Activated CD8-positive, alpha-beta T cell treated with anti-CD3 and anti-CD28 coated beads for 36 hours (primary cell): ENCODE measurements around the gene SERPIND1. TPM values are rescaled to one million over a fixed set of nuclear protein-coding genes. Genes with fewer than 3 reads are reported as not detected.
"Not testable (repeated sequence)": the region's sequence is repeated elsewhere in the genome, so short reads cannot be mapped to it uniquely, and the experiment has no call there.

Experiments used
- ATAC-seq: fragments of 200-7000 bp; cut with Tn5 transposase; one replicate; pipeline ENCODE4 v1.10.0; 2021; ENCODE audit warnings: mild to moderate bottlenecking, moderate library complexity
- CTCF ChIA-PET: fragments of 350-600 bp; sonication (Branson Sonifier 250); formaldehyde crosslinking; loops from one replicate; lab custom pipeline; 2021; ENCODE audit warnings: antibody characterized with exemption; lab: Charles Lee
- POLR2A ChIA-PET: fragments of 350-600 bp; sonication (Branson Sonifier 250); formaldehyde crosslinking; loops from one replicate; lab custom pipeline; 2021; ENCODE audit warnings: antibody characterized with exemption; lab: Charles Lee
- DNase-seq: peaks from one replicate; pipeline ENCODE4 v3.0.0-alpha.2; 2020
- H3K27ac Mint-ChIP-seq: one replicate; pipeline ENCODE4 v1.8.0; 2021; ENCODE audit warnings: mild to moderate bottlenecking, mixed read lengths
- H3K27me3 Mint-ChIP-seq: one replicate; pipeline ENCODE4 v1.8.0; 2021; ENCODE audit warnings: mixed read lengths
- H3K36me3 Mint-ChIP-seq: one replicate; pipeline ENCODE4 v1.8.0; 2021; ENCODE audit warnings: low read depth, mixed read lengths
- H3K4me1 Mint-ChIP-seq: one replicate; pipeline ENCODE4 v1.8.0; 2021; ENCODE audit warnings: low read depth, mixed read lengths
- H3K4me3 Mint-ChIP-seq: one replicate; pipeline ENCODE4 v1.8.0; 2021; ENCODE audit warnings: mild to moderate bottlenecking, moderate library complexity, mixed read lengths
- H3K9me3 Mint-ChIP-seq: one replicate; pipeline ENCODE4 v1.8.0; 2021; ENCODE audit warnings: mixed read lengths
- CTCF ChIP-seq: fragments of 200-600 bp; IDR thresholded peaks from one replicate; pipeline ENCODE4 v1.8.0; 2022; ENCODE audit warnings: antibody characterized with exemption, mild to moderate bottlenecking
- intact Hi-C: fragments of 100-400 bp; cut with micrococcal nuclease; formaldehyde crosslinking; loops from one replicate; pipeline ENCODE4 v1.10.0; 2022
- total RNA-seq, 2 experiments: library from RNA; stranded (reverse); gene quantifications; one replicate each; pipeline ENCODE4 v1.2.3, GENCODE V29; 2021

Gene SERPIND1
- total RNA-seq, 2 experiments from 2014 or later: not detected

GRCh38 chr22:20814221-20814808 is 40.4 kb downstream of the SERPIND1 start:
- DNase-seq: no peak
- intact Hi-C loops: no loop called here
- Mint-ChIP-seq H3K9me3 (no peaks in the 10 kb centered on the region), H3K4me1 (peaks cover 24% of the 10 kb centered on the region), H3K27me3 (no peaks in the 10 kb centered on the region), H3K27ac (no peak overlapping the region), H3K36me3 (peaks cover 45% of the 10 kb centered on the region), H3K4me3 (no peak overlapping the region)
- no peak for TF ChIP-seq CTCF
- ChIA-PET CTCF (interaction anchor here (1.6 kb wide), 1 partner anchor 30 kb away, joined by 8 read pairs; no protein-coding TSS in a partner anchor), POLR2A (no interaction called here)
- no peak for ATAC-seq

GRCh38 chr22:20815477-20816050 is 41.7 kb downstream of the SERPIND1 start:
- intact Hi-C loops: no loop called here
- peaks cover 17% of the 10 kb centered on the region for H3K4me1 Mint-ChIP-seq
- no peaks in the 10 kb centered on the region for H3K27me3 Mint-ChIP-seq
- POLR2A ChIA-PET: no interaction called here
- CTCF ChIA-PET: no interaction called here
- no peak for TF ChIP-seq CTCF
- no peak overlapping the region for H3K27ac Mint-ChIP-seq
- DNase-seq (no peak), ATAC-seq (no peak)
- H3K4me3 Mint-ChIP-seq: no peak overlapping the region
- peaks cover 35% of the 10 kb centered on the region for H3K36me3 Mint-ChIP-seq
- no peaks in the 10 kb centered on the region for H3K9me3 Mint-ChIP-seq

- ChIA-PET CTCF (no interaction called here), POLR2A (interaction anchor here (1.2 to 1.3 kb wide), 2 partner anchors 12 to 28 kb away, joined by 3 read pairs; no protein-coding TSS in a partner anchor)
- H3K36me3 Mint-ChIP-seq: peaks cover 28% of the 10 kb centered on the region
- H3K4me1 Mint-ChIP-seq: peaks cover 7% of the 10 kb centered on the region
- no peak overlapping the region for H3K27ac Mint-ChIP-seq
- DNase-seq (no peak), ATAC-seq (no peak)
- no peak overlapping the region for H3K4me3 Mint-ChIP-seq
- H3K9me3 Mint-ChIP-seq: no peaks in the 10 kb centered on the region
- no peak for TF ChIP-seq CTCF
- intact Hi-C loops: no loop called here
- no peaks in the 10 kb centered on the region for H3K27me3 Mint-ChIP-seq
Measured at GRCh38 chr22:20816559-20816958, 42.6 kb downstream of the SERPIND1 start.

- Mint-ChIP-seq H3K9me3 (no peaks in the 10 kb centered on the region), H3K4me3 (no peak overlapping the region), H3K36me3 (peaks cover 13% of the 10 kb centered on the region), H3K27me3 (no peaks in the 10 kb centered on the region), H3K27ac (no peak overlapping the region), H3K4me1 (peaks cover 2% of the 10 kb centered on the region)
- intact Hi-C loops: no loop called here
- CTCF ChIA-PET: interaction anchor here (1.5 kb wide), 1 partner anchor 26 kb away, joined by 4 read pairs; no protein-coding TSS in a partner anchor
- DNase-seq: no peak
- no peak for ATAC-seq
- no peak for TF ChIP-seq CTCF
- POLR2A ChIA-PET: no interaction called here
Measured at GRCh38 chr22:20818471-20818870, 44.6 kb downstream of the SERPIND1 start.

GRCh38 chr22:20819471-20819870 is 45.6 kb downstream of the SERPIND1 start:
- Mint-ChIP-seq H3K36me3 (peaks cover 12% of the 10 kb centered on the region), H3K27me3 (no peaks in the 10 kb centered on the region), H3K27ac (no peak overlapping the region), H3K4me1 (no peaks in the 10 kb centered on the region), H3K4me3 (no peak overlapping the region), H3K9me3 (no peaks in the 10 kb centered on the region)
- ChIA-PET CTCF (interaction anchor here (1.5 kb wide), 1 partner anchor 25 kb away, joined by 4 read pairs; no protein-coding TSS in a partner anchor), POLR2A (interaction anchor here (0.6 kb wide), 1 partner anchor 273 kb away, joined by 3 read pairs; no protein-coding TSS in a partner anchor)
- DNase-seq: no peak
- no peak for TF ChIP-seq CTCF
- intact Hi-C loops: no loop called here
- ATAC-seq: no peak

- POLR2A ChIA-PET: interaction anchor here (1.5 kb wide), 1 partner anchor 11 kb away, joined by 4 read pairs; no protein-coding TSS in a partner anchor
- H3K27me3 Mint-ChIP-seq, intact Hi-C loops, H3K4me1 Mint-ChIP-seq, CTCF ChIA-PET, DNase-seq, H3K36me3 Mint-ChIP-seq, H3K27ac Mint-ChIP-seq, H3K4me3 Mint-ChIP-seq, H3K9me3 Mint-ChIP-seq, ATAC-seq: not testable (repeated sequence)
Measured at GRCh38 chr22:20821717-20822239, 47.9 kb downstream of the SERPIND1 start.
